ENCODE measurements around the gene SOCS6. TPM values are rescaled to one million over a fixed set of nuclear protein-coding genes. Genes with fewer than 3 reads are reported as not detected.

SOCS6 gene
- total and polyA plus RNA-seq, 2 donors (not counting 1 experiment from before 2014, with no cell fraction given) = 0.25 to 0.99 TPM

DNA sequence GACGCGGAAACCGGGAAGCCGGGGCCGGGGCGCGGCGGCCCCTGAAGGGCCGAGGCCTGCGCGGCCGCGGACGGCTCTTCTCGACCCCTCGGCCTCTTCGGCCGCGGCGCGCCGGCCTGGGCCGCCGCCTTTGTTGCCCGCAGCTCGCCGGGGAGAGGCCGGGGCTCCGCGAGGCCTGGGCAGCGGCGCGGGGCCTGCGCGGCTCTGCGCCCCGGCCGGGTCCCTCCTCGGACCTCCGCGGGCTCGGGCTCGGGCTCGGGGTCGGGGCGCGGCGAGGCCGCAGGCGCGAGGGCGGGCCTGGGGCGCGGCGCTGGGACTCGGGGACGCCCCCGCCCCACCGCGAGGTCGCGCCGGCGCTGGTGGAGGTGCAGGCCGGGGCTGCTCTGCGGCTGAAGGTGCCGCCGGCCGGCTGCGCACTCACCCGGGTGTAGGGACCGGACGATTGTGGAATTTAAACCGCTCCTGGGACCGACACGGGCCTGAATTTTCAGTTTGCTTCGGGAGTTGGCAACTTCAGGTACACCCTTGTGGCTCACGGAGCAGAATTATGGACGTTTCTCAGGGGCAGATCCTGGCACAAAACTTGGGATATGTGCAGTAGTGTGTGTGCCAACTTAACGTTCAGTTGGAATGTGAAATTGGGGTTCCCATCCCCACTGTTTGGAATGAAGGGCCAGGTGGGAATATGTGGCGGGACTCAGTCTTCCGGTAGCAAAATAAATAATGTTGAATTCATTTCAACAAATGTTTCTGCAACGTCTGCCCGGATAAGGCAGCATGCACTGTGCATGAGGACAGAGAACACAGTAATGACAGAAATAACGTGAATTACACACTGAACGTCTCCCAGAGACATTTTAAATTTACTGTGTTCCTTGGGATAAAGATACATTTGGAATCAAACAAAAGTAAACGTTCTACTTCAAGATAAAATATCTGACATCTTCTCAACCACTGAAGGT lies 787 bp downstream of the SOCS6 start:
- under 1% methylated on average over 82 of the region's 87 CpGs for WGBS (ENCODE audit: insufficient coverage)
- peak overlapping the region; percentile 71 for H3K4me2 ChIP-seq (replicated peaks; ENCODE audit: low read depth, low read length, poor library complexity, severe bottlenecking)
- H3K4me3 ChIP-seq (ENCODE audit: control extremely low read depth in 1 of 5, extremely low read depth in 1 of 5, insufficient read depth in 1 of 5, low read depth in 2 of 5, low read length in 4 of 5) = peak overlapping the region; percentile 17 to 59 (median 29)
- CTCF ChIA-PET = no interaction called here
- Mint-ChIP-seq H3K9me3 (ENCODE audit: insufficient read depth) (no peaks in the 10 kb centered on the region), H3K4me3 (peak overlapping the region; percentile 84), H3K4me1 (peaks cover 13% of the 10 kb centered on the region), H3K27me3 (peaks cover 31% of the 10 kb centered on the region), H3K27ac (no peak overlapping the region)
- H3K79me2 ChIP-seq (ENCODE audit: control insufficient read depth, insufficient read depth, low read length) = no peaks in the 10 kb centered on the region
- no peak overlapping the region for H3K27ac ChIP-seq (ENCODE audit: low read length in 2 of 2)
- no peaks in the 10 kb centered on the region for H4K20me1 ChIP-seq (ENCODE audit: control insufficient read depth, insufficient read depth, low read length, poor library complexity, severe bottlenecking)
- H3K4me1 ChIP-seq (ENCODE audit: control insufficient read depth in 2 of 2, insufficient read depth in 2 of 2, low read length in 2 of 2) = peaks cover 5 to 9% of the 10 kb centered on the region in 2 donors
- H3K36me3 ChIP-seq (replicated peaks in 1 of 2; ENCODE audit: control extremely low read depth in 1 of 2, control insufficient read depth in 1 of 2, extremely low read depth in 1 of 2, insufficient read depth in 2 of 2, low read length in 1 of 2) = no peaks in the 10 kb centered on the region
- peak; percentile 12 for DNase-seq
- intact Hi-C loops (cut with micrococcal nuclease) = no loop called here
- H2AFZ ChIP-seq (ENCODE audit: insufficient read depth, low read depth, low read length, poor library complexity, severe bottlenecking) = peak overlapping the region; percentile 56
- H3K27me3 ChIP-seq (replicated peaks in 1 of 4; ENCODE audit: control extremely low read depth in 1 of 4, control insufficient read depth in 3 of 4, insufficient read depth in 4 of 4, low read length in 3 of 4) = peaks cover 0 to 7% (median 6%) of the 10 kb centered on the region in 4 experiments
- TF ChIP-seq CTCF (IDR thresholded peaks at IDR 0.05) = no peak
- no peak for TF ChIP-seq EZH2 (IDR thresholded peaks at IDR 0.05; ENCODE audit: borderline replicate concordance, insufficient read depth, low read depth, low read length, poor library complexity, severe bottlenecking)
- peak overlapping the region; percentile 39 for H3K9ac ChIP-seq (ENCODE audit: low read length)
- peak; percentile 28 for ATAC-seq (ENCODE audit: low read depth)
- POLR2A ChIA-PET = no interaction called here
- no peaks in the 10 kb centered on the region for H3K9me3 ChIP-seq (ENCODE audit: control extremely low read depth in 1 of 3, control insufficient read depth in 2 of 3, insufficient read depth in 1 of 3, low read length in 2 of 3)

All from B cell (primary cell).